Lower leg skin (tissue), 3 donors: ENCODE results near the gene ACADM.

ENCODE experiments used
- CTCF ChIP-seq, 3 donors: fragments of 450-650 bp; IDR thresholded peaks; one replicate each; pipeline ENCODE4 v1.5.1; 2016; ENCODE audit warnings: antibody characterized with exemption in 3 of 3, mild to moderate bottlenecking in 3 of 3, moderate library complexity in 2 of 3
- POLR2A ChIP-seq, 2 donors: fragments of 450-650 bp; IDR thresholded peaks; one replicate each; pipeline ENCODE4 v1.6.1; 2016 to 2017; ENCODE audit warnings: antibody characterized with exemption in 2 of 2, mild to moderate bottlenecking in 1 of 2, moderate library complexity in 1 of 2

- TF ChIP-seq CTCF (IDR thresholded peaks at IDR 0.05) (no peak), POLR2A (IDR thresholded peaks at IDR 0.05) (no peak)
These were observed 47.5 kb downstream of the ACADM start for GRCh38 chr1:75771978-75772377.
